Smooth muscle cell of bladder (primary cell): ENCODE results near the gene IL6R. TPM values are rescaled to one million over a fixed set of nuclear protein-coding genes. Genes with fewer than 3 reads are reported as not detected.

ENCODE experiments used
- total RNA-seq: library from RNA; depleted of rRNA; stranded (reverse); fragments of >200 nt; gene quantifications from 2 replicates; pipeline ENCODE4 v1.2.3, GENCODE V29; 2014

Gene IL6R
- total RNA-seq: 4.4 and 11.9 TPM in 2 replicates

DNA sequence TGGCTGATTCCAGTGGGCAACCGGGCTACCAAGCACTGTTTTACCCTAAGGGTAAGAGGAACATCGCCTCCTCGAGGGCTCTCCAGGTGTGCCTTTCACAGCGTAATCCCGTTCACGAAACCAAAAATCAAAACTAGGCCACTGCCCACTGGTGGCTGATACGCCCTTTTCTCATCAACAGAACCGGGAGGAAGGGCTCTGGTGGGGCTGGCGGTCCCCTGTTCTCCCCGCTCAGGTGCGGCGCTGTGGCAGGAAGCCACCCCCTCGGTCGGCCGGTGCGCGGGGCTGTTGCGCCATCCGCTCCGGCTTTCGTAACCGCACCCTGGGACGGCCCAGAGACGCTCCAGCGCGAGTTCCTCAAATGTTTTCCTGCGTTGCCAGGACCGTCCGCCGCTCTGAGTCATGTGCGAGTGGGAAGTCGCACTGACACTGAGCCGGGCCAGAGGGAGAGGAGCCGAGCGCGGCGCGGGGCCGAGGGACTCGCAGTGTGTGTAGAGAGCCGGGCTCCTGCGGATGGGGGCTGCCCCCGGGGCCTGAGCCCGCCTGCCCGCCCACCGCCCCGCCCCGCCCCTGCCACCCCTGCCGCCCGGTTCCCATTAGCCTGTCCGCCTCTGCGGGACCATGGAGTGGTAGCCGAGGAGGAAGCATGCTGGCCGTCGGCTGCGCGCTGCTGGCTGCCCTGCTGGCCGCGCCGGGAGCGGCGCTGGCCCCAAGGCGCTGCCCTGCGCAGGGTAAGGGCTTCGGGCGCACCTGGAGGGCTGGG is at the start of gene IL6R:
Gene IL6R (plus strand): TSS at position 360 of the 763 bp plus-strand sequence. CDS start 287 bp downstream, at position 647.

GRCh38 chr1:154502066-154502743 is 97.1 kb downstream of the IL6R start, which contains the start of the genes SHE and TDRD10:
SHE (minus strand) TSS chr1:154502412; CDS start chr1:154502026, 386 bp downstream.
TDRD10 (plus strand) TSS chr1:154502219; CDS start chr1:154506904, 4,685 bp downstream.

Other genes with a start within 250 kb of the IL6R start
- 242 and 248 TPM in 2 replicates for gene TPM3, start 213.2 kb upstream of the IL6R start, total RNA-seq
- not detected in 2 replicates for gene CFAP141, start 199.0 kb upstream of the IL6R start, total RNA-seq
- 40.5 and 55.8 TPM in 2 replicates for gene UBAP2L, start 184.4 kb upstream of the IL6R start, total RNA-seq
- 137 and 152 TPM in 2 replicates for gene HAX1, start 132.7 kb upstream of the IL6R start, total RNA-seq
- gene AQP10, start 84.2 kb upstream of the IL6R start, total RNA-seq: not detected in 2 replicates
- gene ATP8B2, start 79.8 kb upstream of the IL6R start, total RNA-seq: 188 and 301 TPM in 2 replicates
- not detected in 2 replicates for gene TDRD10, start 96.9 kb downstream of the IL6R start, total RNA-seq
- under 0.01 and 0.09 TPM in 2 replicates for gene SHE, start 97.1 kb downstream of the IL6R start, total RNA-seq
- gene UBE2Q1, start 153.3 kb downstream of the IL6R start, total RNA-seq: 21.0 and 27.9 TPM in 2 replicates
- under 0.01 TPM in 1 of 2 replicates, not detected in the other for gene CHRNB2, start 162.4 kb downstream of the IL6R start, total RNA-seq
- gene ADAR, start 202.8 kb downstream of the IL6R start, total RNA-seq: 54.6 and 54.8 TPM in 2 replicates